Esophagus muscularis mucosa (tissue), 4 donors: ENCODE data around the gene HDGFL2. TPM values are rescaled to one million over a fixed set of nuclear protein-coding genes. Genes with fewer than 3 reads are reported as not detected.

Experiments used
- DNase-seq: peaks from one replicate; pipeline ENCODE4 v3.0.0-alpha.2; 2017; ENCODE audit errors: extremely low spot score
- H3K27ac ChIP-seq, 4 donors: fragments of 200-600 bp; sonication (generic); replicated peaks in 1 of 4; 1 replicate in 3 of 4; 2 replicates in 1 of 4; pipeline ENCODE4 v1.5.1; 2016 to 2019; ENCODE audit warnings: mild to moderate bottlenecking in 1 of 4
- H3K27me3 ChIP-seq, 4 donors: fragments of 200-600 bp; sonication (generic); one replicate each; pipeline versions ENCODE4 v1.5.1 to v1.6.0; 2016 to 2019
- H3K36me3 ChIP-seq, 4 donors: fragments of 200-600 bp; sonication (generic); one replicate each; pipeline ENCODE4 v1.5.1; 2016 to 2019
- H3K4me1 ChIP-seq, 4 donors: fragments of 200-600 bp; sonication (generic); one replicate each; pipeline ENCODE4 v1.5.1; 2016 to 2019
- H3K4me3 ChIP-seq, 4 donors: fragments of 200-600 bp; sonication (generic); 1 replicate in 2 of 4; 2 replicates in 2 of 4; pipeline ENCODE4 v1.5.1; 2016 to 2019; ENCODE audit warnings: mild to moderate bottlenecking in 4 of 4, moderate library complexity in 1 of 4
- H3K9me3 ChIP-seq, 4 donors: fragments of 200-600 bp; sonication (generic); 1 replicate in 3 of 4; 2 replicates in 1 of 4; pipeline ENCODE4 v1.5.1; 2016 to 2019
- CTCF ChIP-seq, 3 experiments: fragments of 200-600 bp in 2 of 3; fragments of 450-650 bp in 1 of 3; sonication (generic) in 2 of 3; IDR thresholded peaks; one replicate each; pipeline ENCODE4 v1.5.1; 2017 to 2019; ENCODE audit warnings: antibody characterized with exemption in 3 of 3, mild to moderate bottlenecking in 2 of 3, moderate library complexity in 1 of 3
- EP300 ChIP-seq: sonication (generic); formaldehyde crosslinking; IDR thresholded peaks from one replicate; pipeline ENCODE4 v1.6.1; 2017; ENCODE audit warnings: antibody characterized with exemption
- POLR2A ChIP-seq: fragments of 450-650 bp; IDR thresholded peaks from one replicate; pipeline ENCODE4 v1.6.1; 2017; ENCODE audit warnings: antibody characterized with exemption, moderate library complexity, mild to moderate bottlenecking, low read depth
- POLR2AphosphoS5 ChIP-seq, 2 donors: sonication (generic); formaldehyde crosslinking; IDR thresholded peaks; one replicate each; pipeline ENCODE4 v1.6.1; 2017; ENCODE audit warnings: antibody characterized with exemption in 2 of 2
- WGBS: methylation state at CpG from one replicate; pipeline ENCODE4 v1.1.5; 2018; 5-methylcytosine and 5-hydroxymethylcytosine counted together
- intact Hi-C: fragments of 100-400 bp; cut with DNase I; formaldehyde crosslinking; loops from one replicate; pipeline ENCODE4 v1.15.1; 2023
- small RNA-seq, 3 donors: library from RNA; depleted of rRNA; stranded (forward); fragments of <200 nt; gene quantifications; one replicate each; pipeline ENCODE3, GENCODE V24; 2016
- total RNA-seq, 4 donors: library from RNA; depleted of rRNA; stranded (reverse); fragments of >200 nt; gene quantifications; one replicate each; pipeline versions ENCODE4 v1.1.0 to v1.2.1, GENCODE V29; 2016

Gene HDGFL2
- total RNA-seq, 4 donors from 2014 or later = 30.5 to 72.3 (median 45.5) TPM

GRCh38 chr19:4550018-4550417 is 77.9 kb downstream of the HDGFL2 start:
- H3K4me3 ChIP-seq = no peak overlapping the region
- intact Hi-C loops = no loop called here
- 81% methylated on average over 10 of the region's 18 CpGs for WGBS

GRCh38 chr19:4550479-4551050 is 78.5 kb downstream of the HDGFL2 start:
- TF ChIP-seq EP300 (no peak), POLR2A (no peak), CTCF (IDR thresholded peaks at IDR 0.05) (no peak), POLR2AphosphoS5 (IDR thresholded peaks at IDR 0.05) (no peak)
- no peak overlapping the region for H3K4me3 ChIP-seq
- peaks cover 0 to 90% (median 13%) of the 10 kb centered on the region in 4 donors for H3K36me3 ChIP-seq
- intact Hi-C loops = no loop called here
- 87% methylated on average over 22 of the region's 26 CpGs for WGBS
- H3K9me3 ChIP-seq = no peaks in the 10 kb centered on the region
- no peak overlapping the region for H3K27ac ChIP-seq
- H3K27me3 ChIP-seq = peaks cover 0 to 27% (median 0%) of the 10 kb centered on the region in 4 donors
- H3K4me1 ChIP-seq = no peaks in the 10 kb centered on the region
- DNase-seq = no peak

More at GRCh38 chr19:4550018-4550417, 77.9 kb downstream of the HDGFL2 start:
- Histone ChIP-seq H3K27me3 (peaks cover 0 to 27% (median 0%) of the 10 kb centered on the region in 4 donors), H3K4me1 (no peaks in the 10 kb centered on the region), H3K9me3 (no peaks in the 10 kb centered on the region), H3K27ac (no peak overlapping the region), H3K36me3 (peaks cover 0 to 84% (median 9%) of the 10 kb centered on the region in 4 donors)
- TF ChIP-seq POLR2AphosphoS5 (IDR thresholded peaks at IDR 0.05) (no peak), CTCF (IDR thresholded peaks at IDR 0.05) (no peak), EP300 (no peak), POLR2A (no peak)
- DNase-seq = no peak

Small RNA genes within 50 kb of the gene (small RNA-seq; reads per million reads assigned to genes)
- gene MIR4746 = 0 reads per million in 3 donors

Other genes with a start within 250 kb of the HDGFL2 start
- 1 to 10 TPM; 1.1 to 6.6 (median 1.9) TPM for gene EBI3, start 242.8 kb upstream of the HDGFL2 start, total RNA-seq
- gene YJU2, start 225.2 kb upstream of the HDGFL2 start, total RNA-seq = 10 to 100 TPM; 17.0 to 29.1 (median 26.4) TPM
- not detected for gene SHD, start 193.0 kb upstream of the HDGFL2 start, total RNA-seq
- gene TMIGD2, start 169.9 kb upstream of the HDGFL2 start, total RNA-seq = not detected
- under 1 TPM in 2 of 4 donors, not detected in 2; 0.29 to 0.50 TPM for gene FSD1, start 167.7 kb upstream of the HDGFL2 start, total RNA-seq
- gene STAP2, start 133.5 kb upstream of the HDGFL2 start, total RNA-seq = 1 to 10 TPM in 2 of 4 donors, under 1 TPM in 1, not detected in 1; 0.52 to 3.3 (median 1.7) TPM
- 1 to 10 TPM; 5.3 to 9.2 (median 7.6) TPM for gene MPND, start 128.7 kb upstream of the HDGFL2 start, total RNA-seq
- gene SH3GL1, start 71.8 kb upstream of the HDGFL2 start, total RNA-seq = 10 to 100 TPM; 49.4 to 77.2 (median 59.5) TPM
- 10 to 100 TPM in 1 of 4 donors, 1 to 10 TPM in 3; 4.6 to 14.6 (median 7.6) TPM for gene CHAF1A, start 69.7 kb upstream of the HDGFL2 start, total RNA-seq
- 100 to 1,000 TPM in 2 of 4 donors, 10 to 100 TPM in 2; 65.2 to 190 (median 98.8) TPM for gene UBXN6, start 14.5 kb upstream of the HDGFL2 start, total RNA-seq
- 100 to 1,000 TPM in 2 of 4 donors, 10 to 100 TPM in 2; 45.7 to 134 (median 91.1) TPM for gene PLIN4, start 46.2 kb downstream of the HDGFL2 start, total RNA-seq
- 10 to 100 TPM in 1 of 4 donors, 1 to 10 TPM in 3; 7.9 to 11.9 (median 9.1) TPM for gene PLIN5, start 62.9 kb downstream of the HDGFL2 start, total RNA-seq
- gene LRG1, start 67.7 kb downstream of the HDGFL2 start, total RNA-seq = 1 to 10 TPM in 2 of 4 donors, under 1 TPM in 2; 0.17 to 9.4 (median 0.79) TPM
- gene SEMA6B, start 87.4 kb downstream of the HDGFL2 start, total RNA-seq = 10 to 100 TPM in 2 of 4 donors, 1 to 10 TPM in 2; 3.7 to 22.5 (median 14.2) TPM
- 10 to 100 TPM in 3 of 4 donors, 1 to 10 TPM in 1; 5.5 to 16.5 (median 13.2) TPM for gene TNFAIP8L1, start 167.2 kb downstream of the HDGFL2 start, total RNA-seq
- gene MYDGF, start 198.0 kb downstream of the HDGFL2 start, total RNA-seq = 10 to 100 TPM; 22.8 to 59.2 (median 42.8) TPM